Transverse colon (tissue), 4 donors: ENCODE data around the gene PPCDC. TPM values are rescaled to one million over a fixed set of nuclear protein-coding genes. Genes with fewer than 3 reads are reported as not detected.

Source experiments
- DNase-seq: peaks from one replicate; pipeline ENCODE4 v3.0.0-alpha.2; 2019
- H3K27ac ChIP-seq, 4 donors: fragments of 200-600 bp; sonication (generic); 2 replicates each; pipeline ENCODE4 v1.5.1; 2016 to 2018; ENCODE audit warnings: inconsistent platforms in 4 of 4
- H3K27me3 ChIP-seq: fragments of 200-600 bp; sonication (generic); 2 replicates; pipeline ENCODE4 v1.5.1; 2017; ENCODE audit warnings: inconsistent platforms
- H3K36me3 ChIP-seq, 4 donors: fragments of 200-600 bp; sonication (generic); 2 replicates each; pipeline ENCODE4 v1.5.1; 2017 to 2019; ENCODE audit warnings: inconsistent platforms in 4 of 4
- H3K4me1 ChIP-seq, 4 donors: fragments of 200-600 bp; sonication (generic); 2 replicates each; pipeline ENCODE4 v1.5.1; 2017 to 2020; ENCODE audit warnings: inconsistent platforms in 4 of 4
- H3K4me3 ChIP-seq, 4 donors: fragments of 200-600 bp; sonication (generic); 1 replicate in 1 of 4; 2 replicates in 3 of 4; pipeline versions ENCODE4 v1.5.1 to v1.6.1; 2017 to 2019; ENCODE audit warnings: inconsistent platforms in 4 of 4
- H3K9me3 ChIP-seq, 2 donors: fragments of 200-600 bp; sonication (generic); 2 replicates each; pipeline ENCODE4 v1.5.1; 2017 to 2019; ENCODE audit warnings: inconsistent platforms in 2 of 2
- EP300 ChIP-seq: sonication (generic); formaldehyde crosslinking; IDR thresholded peaks from one replicate; pipeline ENCODE4 v1.6.1; 2017; ENCODE audit warnings: antibody characterized with exemption, low read depth
- POLR2A ChIP-seq: fragments of 450-650 bp; IDR thresholded peaks from one replicate; pipeline ENCODE4 v1.6.1; 2016; ENCODE audit warnings: antibody characterized with exemption, mild to moderate bottlenecking, moderate library complexity
- POLR2AphosphoS5 ChIP-seq, 3 donors: sonication (generic); formaldehyde crosslinking; IDR thresholded peaks; one replicate each; pipeline ENCODE4 v1.6.1; 2016; ENCODE audit warnings: antibody characterized with exemption in 3 of 3
- WGBS, 2 donors: methylation state at CpG; one replicate each; pipeline ENCODE4 v1.1.5; 2018; ENCODE audit warnings: low coverage in 1 of 2; 5-methylcytosine and 5-hydroxymethylcytosine counted together
- in situ Hi-C, 4 donors: fragments of 200-750 bp; cut with MboI; loops; one replicate each; pipeline versions ENCODE4 v1.15.0 to v1.15.1; 2017; ENCODE audit warnings: low sequenced_read_pairs in 3 of 4, low pct_ligation_motif_present in 1 of 4, low pct_unique_long_range_greater_than_20kb in 1 of 4
- intact Hi-C: fragments of 100-400 bp; cut with DNase I; formaldehyde crosslinking; loops from one replicate; pipeline ENCODE4 v1.15.1; 2023; ENCODE audit warnings: low total_unique reads
- total RNA-seq, 4 donors: library from RNA; depleted of rRNA; stranded (reverse); fragments of >200 nt; gene quantifications; one replicate each; pipeline ENCODE4 v1.1.0, GENCODE V29; 2016
- TF ChIP-seq, protein P1 (sequence below), 5 experiments: fragments of 200-600 bp in 3 of 5; fragments of 450-650 bp in 2 of 5; sonication (generic) in 3 of 5; IDR thresholded peaks; 1 replicate in 2 of 5; 2 replicates in 3 of 5; pipeline ENCODE4 v1.5.1; 2016 to 2017; ENCODE audit warnings: antibody characterized with exemption in 5 of 5, inconsistent platforms in 3 of 5, mild to moderate bottlenecking in 2 of 5, moderate library complexity in 1 of 5

Gene PPCDC, protein sequence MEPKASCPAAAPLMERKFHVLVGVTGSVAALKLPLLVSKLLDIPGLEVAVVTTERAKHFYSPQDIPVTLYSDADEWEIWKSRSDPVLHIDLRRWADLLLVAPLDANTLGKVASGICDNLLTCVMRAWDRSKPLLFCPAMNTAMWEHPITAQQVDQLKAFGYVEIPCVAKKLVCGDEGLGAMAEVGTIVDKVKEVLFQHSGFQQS
- 10 to 100 TPM in 3 of 4 donors, 1 to 10 TPM in 1; 5.2 to 54.5 (median 25.2) TPM for total RNA-seq

DNA sequence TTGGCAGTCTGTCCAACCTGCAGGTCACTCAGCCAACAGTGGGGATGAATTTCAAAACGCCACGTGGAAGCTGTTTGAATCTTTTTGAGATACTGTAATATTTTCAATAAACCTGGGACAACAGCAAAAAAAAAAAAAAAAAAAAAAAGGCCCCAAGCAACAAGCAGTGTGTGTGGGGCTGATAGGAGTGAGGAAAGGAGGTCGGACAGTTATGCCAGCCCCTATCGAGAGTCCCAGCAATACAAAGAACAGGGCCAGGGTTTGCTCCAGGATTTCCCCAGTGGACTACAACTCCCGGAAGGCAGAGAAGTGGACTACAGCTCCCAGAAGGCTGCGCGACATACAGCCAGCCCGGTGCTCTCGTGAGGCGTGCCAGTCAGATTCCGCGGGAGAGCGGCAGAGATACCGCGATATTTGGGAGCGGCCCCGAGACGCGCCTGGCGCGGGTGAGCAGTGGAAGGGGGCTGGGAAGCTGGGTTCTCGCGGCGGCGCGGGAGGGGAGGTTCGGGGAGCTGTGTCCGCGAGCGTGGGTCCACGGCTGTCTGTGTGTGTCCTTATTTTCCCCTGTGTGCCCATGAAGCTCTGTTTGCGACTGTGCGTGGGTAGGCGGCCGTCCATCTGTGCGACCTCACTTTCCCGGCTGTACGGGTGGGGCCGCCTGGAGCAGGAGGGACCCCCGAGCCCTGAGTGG, at the start of gene PPCDC:
Gene PPCDC, plus strand, starts transcription at position 410 of the 691 bp plus-strand sequence. CDS start 4,729 bp downstream, outside the sequence.
- intact Hi-C loops: no loop called here
- peak; percentile 97 for DNase-seq
- 4 to 32% methylated on average over 4 to 40 of the region's 40 CpGs for WGBS, 2 donors

DNA sequence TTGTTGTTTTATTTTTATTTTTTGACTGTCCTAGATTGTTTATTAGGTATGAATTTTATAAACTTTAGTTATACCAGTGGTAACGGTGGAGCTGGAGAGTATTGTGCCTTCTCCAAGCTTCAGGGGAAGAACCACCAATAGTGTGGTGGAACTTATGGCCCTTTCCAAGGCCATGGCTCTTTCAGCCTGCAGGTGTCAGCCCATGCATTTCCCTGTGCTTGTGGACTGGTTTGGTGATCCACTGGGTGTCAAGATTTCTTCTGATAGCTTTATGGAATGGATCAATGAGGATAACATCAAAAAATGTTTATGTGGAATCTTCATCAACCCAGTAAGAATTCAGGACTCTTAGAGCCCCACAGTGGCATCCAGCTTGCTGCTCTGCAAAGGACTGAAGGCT, 47.2 kb upstream of the PPCDC start:
- H3K4me3 ChIP-seq: no peak overlapping the region
- no peaks in the 10 kb centered on the region for H3K4me1 ChIP-seq
- intact Hi-C loops: no loop called here
- 50 to 86% methylated on average over 1 of the region's 1 CpG for WGBS, 2 donors
- H3K27ac ChIP-seq: no peak overlapping the region
- no peaks in the 10 kb centered on the region for H3K9me3 ChIP-seq
- no peaks in the 10 kb centered on the region for H3K27me3 ChIP-seq
- in situ Hi-C loops: no loop called here
- no peak for DNase-seq
- H3K36me3 ChIP-seq: no peaks in the 10 kb centered on the region
- TF ChIP-seq POLR2A: no peak
- TF ChIP-seq, protein P1, sequence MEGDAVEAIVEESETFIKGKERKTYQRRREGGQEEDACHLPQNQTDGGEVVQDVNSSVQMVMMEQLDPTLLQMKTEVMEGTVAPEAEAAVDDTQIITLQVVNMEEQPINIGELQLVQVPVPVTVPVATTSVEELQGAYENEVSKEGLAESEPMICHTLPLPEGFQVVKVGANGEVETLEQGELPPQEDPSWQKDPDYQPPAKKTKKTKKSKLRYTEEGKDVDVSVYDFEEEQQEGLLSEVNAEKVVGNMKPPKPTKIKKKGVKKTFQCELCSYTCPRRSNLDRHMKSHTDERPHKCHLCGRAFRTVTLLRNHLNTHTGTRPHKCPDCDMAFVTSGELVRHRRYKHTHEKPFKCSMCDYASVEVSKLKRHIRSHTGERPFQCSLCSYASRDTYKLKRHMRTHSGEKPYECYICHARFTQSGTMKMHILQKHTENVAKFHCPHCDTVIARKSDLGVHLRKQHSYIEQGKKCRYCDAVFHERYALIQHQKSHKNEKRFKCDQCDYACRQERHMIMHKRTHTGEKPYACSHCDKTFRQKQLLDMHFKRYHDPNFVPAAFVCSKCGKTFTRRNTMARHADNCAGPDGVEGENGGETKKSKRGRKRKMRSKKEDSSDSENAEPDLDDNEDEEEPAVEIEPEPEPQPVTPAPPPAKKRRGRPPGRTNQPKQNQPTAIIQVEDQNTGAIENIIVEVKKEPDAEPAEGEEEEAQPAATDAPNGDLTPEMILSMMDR (IDR thresholded peaks at IDR 0.05): no peak
- TF ChIP-seq EP300: no peak
- TF ChIP-seq POLR2AphosphoS5 (IDR thresholded peaks at IDR 0.05): no peak

More for the DNA sequence above, at the start of gene PPCDC:
- Histone ChIP-seq H3K9me3 (no peaks in the 10 kb centered on the region), H3K4me3 (peak within 1 kb of the TSS; percentile 67 to 97 (median 80)), H3K36me3 (no peaks in the 10 kb centered on the region), H3K4me1 (peaks cover 10 to 18% (median 13%) of the 10 kb centered on the region in 4 donors), H3K27me3 (no peaks in the 10 kb centered on the region), H3K27ac (peak within 1 kb of the TSS; percentile 87 to 95 (median 92))
- in situ Hi-C loops: loop anchor here in 2 of 4 donors (10.0 to 25.0 kb wide), 3 partner anchors 181 to 314 kb away; partner anchors contain the start of genes C15orf39 (in 1 of the 2), COMMD4 (in 1 of the 2) and NEIL1 (in 1 of the 2)
- TF ChIP-seq POLR2A: peak; percentile 93
- no peak for TF ChIP-seq EP300
- TF ChIP-seq, protein P1 (IDR thresholded peaks at IDR 0.05): no peak
- peak; percentile 94 to 95 (median 95) for TF ChIP-seq POLR2AphosphoS5 (IDR thresholded peaks at IDR 0.05)

DNA sequence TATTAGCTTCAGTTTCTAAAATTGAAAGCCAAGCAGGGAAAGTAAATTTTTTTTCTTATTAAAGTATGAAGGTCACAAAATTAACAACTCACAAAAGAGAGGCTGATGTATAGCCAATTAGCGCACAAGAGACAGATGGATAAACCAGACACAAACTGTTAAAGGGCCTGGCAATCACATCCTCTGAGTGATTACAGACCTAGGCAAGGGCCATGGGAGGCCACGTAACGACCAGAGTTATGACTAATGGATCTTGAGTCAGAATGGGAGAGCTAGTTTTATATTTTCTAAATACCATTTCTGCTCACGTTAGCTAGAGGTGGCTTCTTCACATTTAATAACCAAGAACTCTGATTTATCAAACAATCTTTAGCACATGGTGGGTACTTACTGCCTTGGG, 45.8 kb upstream of the PPCDC start:
- H3K27me3 ChIP-seq: no peaks in the 10 kb centered on the region
- H3K9me3 ChIP-seq: no peaks in the 10 kb centered on the region
- intact Hi-C loops (no loop called here), in situ Hi-C loops (no loop called here)
- DNase-seq: no peak
- 54 to 68% methylated on average over 2 to 4 of the region's 4 CpGs for WGBS, 2 donors
- no peak overlapping the region for H3K4me3 ChIP-seq
- no peak overlapping the region for H3K27ac ChIP-seq
- no peaks in the 10 kb centered on the region for H3K36me3 ChIP-seq
- H3K4me1 ChIP-seq: no peaks in the 10 kb centered on the region
- TF ChIP-seq, protein P1 (IDR thresholded peaks at IDR 0.05): no peak
- TF ChIP-seq EP300 (no peak), POLR2A (no peak), POLR2AphosphoS5 (IDR thresholded peaks at IDR 0.05) (no peak)

DNA sequence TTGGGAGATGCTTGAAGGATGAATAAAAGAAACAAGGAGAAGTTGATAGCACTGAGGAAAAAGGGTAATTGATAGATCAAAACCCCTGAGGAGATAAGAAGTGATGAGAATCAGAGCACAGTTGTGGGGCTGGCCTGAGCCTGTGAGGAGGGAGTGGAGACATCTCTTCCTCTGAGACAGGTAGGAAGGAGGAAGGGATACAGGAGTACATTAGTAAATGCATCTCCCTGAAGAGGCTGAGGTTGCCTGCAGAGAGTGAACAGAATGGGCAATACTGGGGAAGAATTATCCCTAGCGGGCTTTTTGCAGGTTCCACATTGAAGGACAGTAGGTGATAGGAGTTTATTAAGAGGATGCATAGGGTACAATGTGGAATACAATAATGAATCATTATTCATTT, 45.3 kb upstream of the PPCDC start:
- Histone ChIP-seq H3K4me1 (peaks cover 0 to under 1% (median 0%) of the 10 kb centered on the region in 4 donors), H3K9me3 (no peaks in the 10 kb centered on the region), H3K27me3 (no peaks in the 10 kb centered on the region), H3K4me3 (no peak overlapping the region), H3K27ac (no peak overlapping the region), H3K36me3 (no peaks in the 10 kb centered on the region)
- in situ Hi-C loops (no loop called here), intact Hi-C loops (no loop called here)
- DNase-seq: no peak
- 69 to 75% methylated on average over 1 of the region's 1 CpG for WGBS, 2 donors
- TF ChIP-seq, protein P1 (IDR thresholded peaks at IDR 0.05): no peak
